NOMO-1 treated with DMSO at 0.1 percent for 48 hours (cell line): ENCODE measurements around the gene HSPB9.
"Not testable (repeated sequence)": the region's sequence is repeated elsewhere in the genome, so short reads cannot be mapped to it uniquely, and the experiment has no call there.

Source experiments
- DNase-seq: peaks from one replicate; lab custom pipeline; 2025; ENCODE audit not compliant: unreplicated experiment; lab: John Stamatoyannopoulos, UW

The HSPB9 gene

DNA sequence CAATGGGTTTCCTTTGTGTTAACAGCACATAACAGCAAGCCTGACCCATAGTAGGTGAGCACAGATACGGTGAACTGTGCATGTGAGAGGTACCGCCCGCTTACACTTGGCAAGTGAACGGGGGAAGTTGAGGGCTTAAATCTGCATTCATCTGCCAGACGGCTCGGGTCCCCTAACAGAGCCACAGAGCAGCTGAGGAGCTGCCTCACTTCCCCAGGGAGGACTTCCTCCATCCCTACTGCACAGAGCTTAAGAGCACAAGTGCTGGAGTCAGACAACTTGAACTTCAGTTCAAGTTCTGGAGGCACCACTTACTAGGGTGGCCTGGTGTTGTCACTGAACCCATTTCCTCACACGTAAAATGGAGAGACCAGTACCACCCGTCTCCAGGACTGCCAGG, 18.8 kb downstream of the HSPB9 start:
- no peak for DNase-seq

DNA sequence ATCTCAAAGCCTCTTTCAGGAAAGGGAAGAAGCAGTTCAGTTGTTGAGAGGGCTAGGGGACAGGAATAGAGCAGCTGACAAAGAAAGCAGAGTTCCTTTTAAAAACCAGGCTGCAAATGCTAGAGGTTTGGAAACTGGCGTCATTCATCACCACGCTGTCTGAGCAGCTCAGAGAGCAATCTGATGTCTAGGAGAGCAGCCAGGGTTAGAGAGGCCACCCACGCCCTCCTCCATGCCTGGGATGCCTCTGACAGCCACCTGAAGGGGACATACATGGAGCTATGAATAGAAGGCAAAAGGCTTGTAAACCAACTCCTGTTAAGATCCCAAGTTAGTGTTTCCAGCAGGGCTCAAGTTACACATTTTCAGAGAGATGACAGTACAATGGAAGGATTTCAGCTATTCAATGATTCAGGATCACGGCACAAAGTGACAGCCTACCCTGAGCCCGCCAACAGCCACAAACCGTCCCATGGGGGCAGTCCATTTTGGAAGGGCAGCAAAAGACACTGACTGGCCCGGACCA, 19.8 kb downstream of the HSPB9 start:
- no peak for DNase-seq

DNA sequence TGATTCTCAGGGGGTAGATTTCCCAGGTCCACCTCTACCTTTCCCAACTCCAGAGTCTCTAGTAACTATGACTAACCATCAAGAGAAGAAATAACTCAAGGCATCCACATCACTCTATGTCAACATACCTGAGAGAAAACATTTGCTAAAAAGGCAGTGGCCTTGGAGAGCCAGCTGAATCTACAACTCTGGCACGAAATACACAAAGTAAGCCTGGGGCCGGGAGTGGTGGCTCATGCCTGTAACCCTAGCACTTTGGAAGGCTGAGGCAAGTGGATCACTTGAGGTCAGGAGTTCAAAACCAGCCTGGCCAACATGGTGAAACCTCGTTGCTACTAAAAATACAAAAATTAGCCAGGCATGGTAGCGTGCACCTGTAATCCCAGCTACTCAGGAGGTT, 20.5 kb downstream of the HSPB9 start:
- DNase-seq: not testable (repeated sequence)

GRCh38 chr17:42146911-42147607, 24.5 kb downstream of the HSPB9 start:
- no peak for DNase-seq

DNA sequence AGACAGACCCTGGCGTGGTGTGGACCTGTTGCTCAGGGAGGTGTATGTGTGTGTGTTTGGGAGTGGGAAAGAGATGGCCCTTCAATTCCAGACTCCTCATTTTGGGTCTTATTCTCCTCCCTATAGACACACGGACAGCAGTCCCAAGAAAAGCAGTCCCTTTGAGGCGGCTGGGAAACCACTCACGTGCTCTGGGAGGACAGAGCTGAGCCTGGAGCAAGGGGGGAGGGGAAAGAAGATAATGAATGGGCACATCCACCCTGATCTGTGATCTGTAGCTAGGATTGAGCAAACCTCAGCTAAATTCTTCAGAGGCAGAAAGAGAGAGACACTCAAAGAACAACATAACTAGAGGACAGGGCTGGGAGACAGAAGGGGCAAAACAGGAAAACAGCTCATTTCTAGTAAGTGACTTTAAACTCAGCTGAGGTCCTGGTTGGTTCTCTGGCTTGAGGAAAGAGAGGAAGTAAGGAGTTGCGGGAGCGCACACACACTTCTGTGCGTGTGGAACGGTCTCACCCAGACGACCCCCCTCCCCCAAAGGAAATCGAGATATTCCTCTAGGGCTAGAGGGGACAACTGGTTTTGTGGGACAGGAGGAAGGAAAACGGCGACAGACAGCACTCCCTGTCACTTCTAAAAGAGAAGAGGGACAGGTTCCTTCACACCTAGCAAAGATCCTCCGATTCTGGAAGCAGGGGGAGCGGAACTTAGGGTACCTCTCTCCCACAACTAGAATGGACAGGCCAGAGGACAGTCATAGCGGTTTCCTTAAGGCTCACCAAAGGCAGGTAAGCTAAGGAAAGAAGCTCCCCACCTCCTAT, 31.5 kb downstream of the HSPB9 start:
- peak; percentile 44 for DNase-seq

- DNase-seq: no peak
Measured at GRCh38 chr17:42155614-42156045, 33.0 kb downstream of the HSPB9 start.

GRCh38 chr17:42159796-42160530, 37.4 kb downstream of the HSPB9 start:
- DNase-seq: no peak

DNA sequence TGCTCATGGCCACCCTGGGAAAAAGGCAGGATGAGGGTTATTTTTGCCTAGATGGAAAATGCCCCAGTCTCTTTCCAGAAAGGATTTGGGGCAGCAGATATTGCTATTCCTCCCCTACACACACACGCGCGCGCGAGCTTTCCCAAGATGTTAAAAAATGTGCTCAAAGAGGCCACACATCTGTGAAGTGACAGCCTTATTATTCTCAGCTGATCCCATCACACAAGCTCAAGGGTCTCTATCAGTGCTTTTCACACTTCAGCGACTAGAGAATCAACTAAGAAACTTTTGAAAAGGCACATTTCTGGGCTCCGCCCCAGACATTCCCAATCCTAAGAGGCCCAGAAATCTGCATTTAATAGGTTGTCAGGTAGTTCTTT, 37.9 kb downstream of the HSPB9 start:
- no peak for DNase-seq

- DNase-seq: no peak
Measured at GRCh38 chr17:42163113-42163512, 40.5 kb downstream of the HSPB9 start.

DNA sequence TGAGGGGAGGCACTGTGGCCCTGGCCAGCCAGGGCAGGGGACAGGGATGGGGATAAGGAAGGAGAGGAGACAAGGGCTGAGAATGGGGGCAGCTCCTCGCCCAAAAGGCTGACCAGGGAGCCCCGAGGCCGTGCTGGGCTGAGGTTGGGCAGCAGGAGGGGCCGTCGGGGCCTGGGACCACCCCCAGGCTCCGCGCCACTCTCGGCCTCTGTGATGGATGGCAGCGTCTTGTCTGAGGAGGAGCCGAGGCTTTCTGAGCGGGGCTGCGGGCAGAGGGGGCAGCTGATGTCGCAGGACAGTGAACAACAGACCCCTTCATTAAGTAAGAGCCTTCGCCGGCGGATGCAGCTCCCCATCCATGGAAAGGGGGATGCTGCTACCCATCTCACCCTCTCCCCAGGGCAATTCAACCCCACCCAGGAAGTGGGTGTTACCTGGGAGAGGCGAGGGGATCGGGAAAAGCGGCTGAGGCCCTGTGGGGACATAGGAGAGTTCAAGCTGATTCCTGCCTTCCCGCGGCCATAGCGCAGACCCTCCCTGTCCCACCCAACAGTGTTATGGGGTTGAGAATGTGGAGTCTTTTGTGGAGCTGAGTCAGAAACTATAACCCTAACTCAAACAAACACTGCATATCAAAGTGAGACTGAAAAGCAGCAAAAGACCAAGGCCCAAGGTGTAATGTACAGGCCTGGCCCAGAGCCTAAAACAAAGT, 41.2 kb downstream of the HSPB9 start:
- no peak for DNase-seq

GRCh38 chr17:42165751-42166150, 43.1 kb downstream of the HSPB9 start:
- DNase-seq: no peak

GRCh38 chr17:42166196-42166763, 43.7 kb downstream of the HSPB9 start:
- DNase-seq: no peak

DNA sequence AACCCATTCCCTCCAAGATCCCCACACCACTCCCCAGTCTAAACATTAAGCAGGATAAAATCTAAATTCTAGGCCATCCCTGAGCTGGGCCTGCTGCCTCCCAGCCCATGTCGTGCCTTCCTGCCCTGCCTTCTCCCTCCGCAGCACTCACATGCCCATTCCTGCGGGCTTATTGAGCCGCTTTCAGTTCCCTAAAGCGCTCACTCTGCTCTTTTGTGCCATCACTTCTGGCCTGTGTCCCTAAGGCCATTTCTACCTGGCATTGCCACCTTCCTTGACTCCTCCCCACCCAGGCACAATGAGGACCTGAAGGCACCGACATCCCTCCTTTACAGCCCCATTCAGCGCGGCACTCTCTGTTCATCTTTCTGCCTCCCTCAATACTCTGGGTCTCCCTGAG, 45.2 kb downstream of the HSPB9 start:
- DNase-seq: peak; percentile 26

DNA sequence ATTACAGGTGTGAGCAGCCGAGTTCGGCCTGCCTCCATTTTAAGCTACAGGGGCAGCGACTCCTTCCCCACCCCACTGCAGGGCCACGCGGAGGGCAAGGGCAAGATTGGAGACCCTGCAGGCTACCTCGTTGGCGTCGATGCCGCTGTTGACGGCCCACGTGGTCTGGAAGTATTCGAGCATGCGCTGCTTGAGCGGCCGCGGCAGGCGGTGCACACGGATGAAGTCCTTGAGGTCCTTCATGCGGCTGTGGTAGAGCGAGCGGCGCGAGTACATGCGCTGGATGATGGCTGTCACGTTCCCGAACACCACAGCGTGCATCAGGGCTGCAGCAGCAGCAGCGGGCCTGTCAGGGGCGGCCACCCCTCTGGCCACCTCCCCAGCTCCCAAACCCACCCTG, 46.7 kb downstream of the HSPB9 start:
- no peak for DNase-seq

GRCh38 chr17:42171831-42172230, 49.2 kb downstream of the HSPB9 start:
- DNase-seq: no peak
